PC-9 (cell line): ENCODE results near the gene TIMM29. TPM values are rescaled to one million over a fixed set of nuclear protein-coding genes. Genes with fewer than 3 reads are reported as not detected.

Experiments used
- BruUV-seq: library from RNA; stranded (reverse); fragments of 400-500 nt; replicated peaks from 2 replicates; lab custom pipeline; 2021; lab: Mats Ljungman, UMichigan
- CTCF ChIA-PET: fragments of 300-600 bp; sonication (Branson Sonifier 250); formaldehyde crosslinking; loops from one replicate; lab custom pipeline; 2022; ENCODE audit warnings: antibody characterized with exemption; lab: Charles Lee
- POLR2A ChIA-PET: fragments of 300-600 bp; sonication (Branson Sonifier 250); formaldehyde crosslinking; loops from one replicate; lab custom pipeline; 2022; ENCODE audit warnings: antibody characterized with exemption; ENCODE audit not compliant: unreplicated experiment; lab: Charles Lee
- DNase-seq, 2 experiments: peaks; one replicate each; pipeline versions ENCODE4 v3.0.0 to v3.0.0-alpha.2; 2015 to 2022; ENCODE audit warnings: mixed read lengths in 1 of 2
- H2AFZ ChIP-seq: fragments of 200-600 bp; sonication (generic); 2 replicates; pipeline ENCODE4 v1.8.1; 2017; ENCODE audit warnings: antibody characterized with exemption
- H3F3A ChIP-seq: fragments of 200-600 bp; sonication (generic); 2 replicates; pipeline ENCODE4 v1.8.1; 2017; ENCODE audit warnings: antibody characterized with exemption, mild to moderate bottlenecking, low read depth; ENCODE audit not compliant: insufficient read depth
- H3K27ac ChIP-seq: fragments of 200-600 bp; sonication (generic); 2 replicates; pipeline ENCODE4 v1.6.1; 2016; ENCODE audit warnings: mixed run types
- H3K27me3 ChIP-seq: fragments of 200-600 bp; sonication (generic); 2 replicates; pipeline ENCODE4 v1.6.1; 2016; ENCODE audit warnings: low read depth, mixed run types; ENCODE audit not compliant: insufficient read depth
- H3K36me3 ChIP-seq: fragments of 200-600 bp; sonication (generic); 2 replicates; pipeline ENCODE4 v1.6.1; 2016; ENCODE audit warnings: low read depth, mixed run types
- H3K4me1 ChIP-seq: fragments of 200-600 bp; sonication (generic); replicated peaks from 2 replicates; pipeline ENCODE4 v1.6.1; 2016; ENCODE audit warnings: mixed run types; ENCODE audit not compliant: insufficient read depth
- H3K4me2 ChIP-seq: fragments of 200-600 bp; sonication (generic); 2 replicates; pipeline ENCODE4 v1.6.1; 2017; ENCODE audit warnings: mixed run types
- H3K4me3 ChIP-seq: fragments of 200-600 bp; sonication (generic); 2 replicates; pipeline ENCODE4 v1.6.1; 2016; ENCODE audit warnings: mixed run types
- H3K79me2 ChIP-seq: fragments of 200-600 bp; sonication (generic); 2 replicates; pipeline ENCODE4 v1.6.1; 2017; ENCODE audit warnings: low read depth, mixed run types
- H3K9me2 ChIP-seq: fragments of 200-600 bp; sonication (generic); 2 replicates; pipeline ENCODE4 v1.8.1; 2017; ENCODE audit warnings: mild to moderate bottlenecking; ENCODE audit not compliant: insufficient read depth
- H3K9me3 ChIP-seq: fragments of 200-600 bp; sonication (generic); 2 replicates; pipeline ENCODE4 v1.8.1; 2016; ENCODE audit warnings: low read depth; ENCODE audit not compliant: insufficient read depth
- H4K20me1 ChIP-seq: fragments of 200-600 bp; sonication (generic); 2 replicates; pipeline ENCODE4 v1.8.1; 2017; ENCODE audit not compliant: insufficient read depth
- EZH2 ChIP-seq: fragments of 200-600 bp; sonication (generic); IDR thresholded peaks from 2 replicates; pipeline ENCODE4 v1.8.0; 2017; ENCODE audit warnings: antibody characterized with exemption, low read depth
- intact Hi-C: fragments of 100-400 bp; cut with micrococcal nuclease; formaldehyde crosslinking; loops from one replicate; pipeline ENCODE4 v1.10.0; 2022; ENCODE audit not compliant: unreplicated experiment
- total RNA-seq: library from RNA; stranded (reverse); gene quantifications from 2 replicates; pipeline ENCODE4 v1.2.3, GENCODE V29; 2021
- TF ChIP-seq, protein P1 (sequence below): fragments of 200-600 bp; sonication (generic); conservative IDR thresholded peaks from 2 replicates; pipeline ENCODE4 v1.6.1; 2017; ENCODE audit warnings: mixed run types, antibody characterized with exemption, mild to moderate bottlenecking, moderate library complexity

TIMM29 gene
- total RNA-seq, 1 experiment from 2014 or later = 22.4 TPM

DNA sequence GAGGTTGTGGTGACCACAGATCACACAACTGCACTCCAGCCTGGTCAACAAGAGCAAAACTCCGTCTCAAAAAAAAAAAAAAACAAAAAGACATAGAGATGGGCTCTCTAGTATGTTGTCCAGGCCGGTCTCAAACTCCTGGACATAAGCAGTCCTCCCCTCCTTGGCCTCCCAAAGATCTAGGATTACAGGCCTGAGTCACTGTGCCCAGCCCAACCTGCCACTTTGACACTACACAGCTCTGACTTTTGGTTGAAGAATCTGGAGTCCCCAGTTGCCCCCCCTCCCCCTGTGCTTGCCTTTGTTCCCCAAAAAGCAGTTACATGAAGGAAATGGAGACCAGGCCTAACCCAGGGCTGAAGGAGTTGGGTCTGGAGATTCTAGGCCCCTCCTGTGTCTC lies 44.3 kb upstream of the TIMM29 start:
- no peak overlapping the region for H2AFZ ChIP-seq
- DNase-seq = peak; percentile 33 to 51
- H3K36me3 ChIP-seq = no peaks in the 10 kb centered on the region
- intact Hi-C loops = no loop called here
- no peak overlapping the region for H3K4me2 ChIP-seq
- H3K9me3 ChIP-seq = no peaks in the 10 kb centered on the region
- CTCF ChIA-PET = interaction anchor here (0.6 kb wide), 1 partner anchor 26 kb away, joined by 4 read pairs; no protein-coding TSS in a partner anchor
- no peaks in the 10 kb centered on the region; the same call in 1 of the 2 replicates for H4K20me1 ChIP-seq
- no peaks in the 10 kb centered on the region for H3K9me2 ChIP-seq
- H3K27me3 ChIP-seq = no peaks in the 10 kb centered on the region
- BruUV-seq = no TSS peak
- no peak overlapping the region for H3K27ac ChIP-seq
- H3F3A ChIP-seq = peaks cover 18% of the 10 kb centered on the region
- POLR2A ChIA-PET = interaction anchor here (0.6 to 0.7 kb wide), 2 partner anchors 12 kb away, joined by 3 to 4 read pairs; no protein-coding TSS in a partner anchor
- no peak overlapping the region for H3K4me3 ChIP-seq
- H3K4me1 ChIP-seq = peaks cover 12% of the 10 kb centered on the region
- TF ChIP-seq EZH2 = no peak
- TF ChIP-seq, protein P1, sequence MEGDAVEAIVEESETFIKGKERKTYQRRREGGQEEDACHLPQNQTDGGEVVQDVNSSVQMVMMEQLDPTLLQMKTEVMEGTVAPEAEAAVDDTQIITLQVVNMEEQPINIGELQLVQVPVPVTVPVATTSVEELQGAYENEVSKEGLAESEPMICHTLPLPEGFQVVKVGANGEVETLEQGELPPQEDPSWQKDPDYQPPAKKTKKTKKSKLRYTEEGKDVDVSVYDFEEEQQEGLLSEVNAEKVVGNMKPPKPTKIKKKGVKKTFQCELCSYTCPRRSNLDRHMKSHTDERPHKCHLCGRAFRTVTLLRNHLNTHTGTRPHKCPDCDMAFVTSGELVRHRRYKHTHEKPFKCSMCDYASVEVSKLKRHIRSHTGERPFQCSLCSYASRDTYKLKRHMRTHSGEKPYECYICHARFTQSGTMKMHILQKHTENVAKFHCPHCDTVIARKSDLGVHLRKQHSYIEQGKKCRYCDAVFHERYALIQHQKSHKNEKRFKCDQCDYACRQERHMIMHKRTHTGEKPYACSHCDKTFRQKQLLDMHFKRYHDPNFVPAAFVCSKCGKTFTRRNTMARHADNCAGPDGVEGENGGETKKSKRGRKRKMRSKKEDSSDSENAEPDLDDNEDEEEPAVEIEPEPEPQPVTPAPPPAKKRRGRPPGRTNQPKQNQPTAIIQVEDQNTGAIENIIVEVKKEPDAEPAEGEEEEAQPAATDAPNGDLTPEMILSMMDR = no peak
- H3K79me2 ChIP-seq = peaks cover 76% of the 10 kb centered on the region

DNA sequence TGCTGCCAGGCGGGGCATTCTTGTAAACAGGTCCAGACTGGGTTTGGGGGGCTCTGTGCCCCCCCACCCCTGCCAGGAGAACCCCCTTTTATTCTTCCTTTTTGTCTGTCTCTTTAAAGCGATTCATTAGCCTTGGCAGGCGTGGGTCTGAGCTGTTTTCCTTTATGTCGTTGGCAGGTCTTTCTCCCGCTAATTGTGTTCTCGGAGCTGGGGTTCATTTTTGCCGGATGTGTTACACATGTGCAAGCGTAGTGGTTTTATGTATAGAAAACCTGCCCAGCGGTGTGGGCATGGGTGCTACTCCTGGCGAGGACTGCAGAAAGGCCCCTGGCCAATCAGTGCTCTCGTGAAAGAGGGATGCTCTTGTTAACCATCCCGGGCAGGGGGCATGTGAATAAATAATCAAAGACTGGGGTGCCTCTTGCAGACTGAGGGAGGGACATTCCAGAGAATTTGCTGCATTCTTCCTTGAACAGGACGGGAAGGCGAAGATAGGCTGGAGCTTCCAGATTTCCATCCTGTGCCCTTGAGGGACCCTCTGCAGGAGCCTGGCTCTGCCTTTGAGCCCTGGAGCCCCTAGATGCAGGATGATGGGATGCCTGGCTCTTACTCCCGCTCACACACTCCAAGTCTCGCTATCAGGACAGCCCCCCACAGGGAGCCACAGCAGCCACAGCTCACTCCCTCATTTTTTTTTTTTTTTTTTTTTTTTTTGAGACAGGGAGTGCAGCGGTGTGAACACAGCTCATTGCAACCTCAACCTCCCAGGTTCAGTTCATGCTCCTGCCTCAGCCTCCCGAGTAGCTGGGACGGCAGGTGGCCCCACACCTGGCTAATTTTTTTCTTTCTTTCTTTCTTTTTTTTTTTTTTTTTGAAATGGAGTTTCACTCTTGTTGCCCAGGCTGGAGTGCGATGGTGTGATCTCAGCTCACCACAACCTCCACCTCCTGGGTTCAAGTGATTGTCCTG lies 43.1 kb upstream of the TIMM29 start:
- no peaks in the 10 kb centered on the region; the same call in 1 of the 2 replicates for H4K20me1 ChIP-seq
- no peak overlapping the region for H3K4me2 ChIP-seq
- TF ChIP-seq, protein P1 = no peak
- no peak for TF ChIP-seq EZH2
- H2AFZ ChIP-seq = no peak overlapping the region
- no peak overlapping the region for H3K4me3 ChIP-seq
- BruUV-seq = no TSS peak
- H3F3A ChIP-seq = peaks cover 21% of the 10 kb centered on the region
- CTCF ChIA-PET = interaction anchor here (1.1 kb wide), 1 partner anchor 56 kb away, joined by 12 read pairs; no protein-coding TSS in a partner anchor
- POLR2A ChIA-PET = no interaction called here
- no peak for DNase-seq
- intact Hi-C loops = no loop called here
- no peaks in the 10 kb centered on the region for H3K9me3 ChIP-seq
- 0 out of 2 replicates have a peak, but pooled peaks cover 6% of the 10 kb centered on the region for H3K4me1 ChIP-seq
- no peaks in the 10 kb centered on the region for H3K9me2 ChIP-seq
- peaks cover 64% of the 10 kb centered on the region for H3K79me2 ChIP-seq
- H3K36me3 ChIP-seq = no peaks in the 10 kb centered on the region
- H3K27me3 ChIP-seq = no peaks in the 10 kb centered on the region
- H3K27ac ChIP-seq = no peak overlapping the region

DNA sequence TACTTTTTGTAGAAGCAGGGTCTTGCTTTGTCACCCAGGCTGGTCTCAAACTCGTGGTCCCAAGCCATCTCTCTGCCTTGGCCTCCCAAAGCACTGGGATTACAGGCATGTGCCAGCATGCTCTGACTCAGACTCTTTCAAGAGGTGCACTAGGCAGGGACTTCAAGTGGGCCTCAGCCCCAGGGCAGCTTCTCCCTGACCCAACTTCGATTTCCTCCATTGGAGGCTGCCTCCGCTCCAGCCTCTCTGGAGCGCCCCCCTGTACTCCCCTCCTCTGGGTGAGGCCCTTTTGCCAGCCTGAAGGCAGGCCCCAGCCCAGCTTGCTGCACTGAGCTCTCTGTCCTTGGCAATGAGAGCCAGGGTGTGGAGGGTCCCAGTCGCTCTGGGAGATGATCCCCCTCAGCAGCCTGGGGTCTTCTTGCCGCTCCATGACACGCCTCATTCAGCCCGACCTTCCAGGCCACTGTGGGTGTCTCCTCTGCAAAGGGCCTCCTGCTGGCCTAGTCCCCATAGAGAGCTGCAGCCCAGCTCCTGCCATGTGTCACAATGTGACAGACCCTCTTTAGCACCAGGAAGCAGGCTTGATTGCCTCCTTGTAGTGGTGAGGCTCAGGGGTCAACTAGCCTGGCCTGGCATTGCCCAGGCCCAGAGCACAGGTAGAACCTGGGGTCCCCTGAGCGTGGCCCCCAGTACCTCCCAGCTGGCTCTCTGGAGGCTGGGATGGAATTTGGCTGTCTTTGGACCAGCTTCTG lies 40.8 kb upstream of the TIMM29 start:
- no peak for DNase-seq
- ChIA-PET CTCF (interaction anchor here (0.6 to 0.8 kb wide), 2 partner anchors 23 to 70 kb away, joined by 3 read pairs; no protein-coding TSS in a partner anchor), POLR2A (no interaction called here)
- H3K27ac ChIP-seq = no peak overlapping the region
- no peaks in the 10 kb centered on the region for H3K9me3 ChIP-seq
- no peak overlapping the region for H3K4me3 ChIP-seq
- TF ChIP-seq, protein P1 = no peak
- no peak for TF ChIP-seq EZH2
- H3K36me3 ChIP-seq = no peaks in the 10 kb centered on the region
- intact Hi-C loops = no loop called here
- 0 out of 2 replicates have a peak, but pooled peaks cover 6% of the 10 kb centered on the region for H3K4me1 ChIP-seq
- H3K4me2 ChIP-seq = no peak overlapping the region
- BruUV-seq = no TSS peak
- H3K9me2 ChIP-seq = no peaks in the 10 kb centered on the region
- H3K27me3 ChIP-seq = no peaks in the 10 kb centered on the region
- peaks cover 21% of the 10 kb centered on the region for H3F3A ChIP-seq
- peaks cover 64% of the 10 kb centered on the region for H3K79me2 ChIP-seq
- H2AFZ ChIP-seq = no peak overlapping the region
- H4K20me1 ChIP-seq = peaks cover 12% of the 10 kb centered on the region
